Endothelial cell (in vitro differentiated cells): Measurements from ENCODE around the gene PAFAH1B1. TPM values are rescaled to one million over a fixed set of nuclear protein-coding genes. Genes with fewer than 3 reads are reported as not detected.

Experiments
- DNase-seq: peaks from one replicate; pipeline ENCODE4 v3.0.0; 2021; ENCODE audit warnings: low spot score
- H3K27ac Mint-ChIP-seq: one replicate; pipeline ENCODE4 v1.8.0; 2021; ENCODE audit warnings: mixed read lengths, inconsistent platforms; ENCODE audit not compliant: unreplicated experiment
- H3K27me3 Mint-ChIP-seq: one replicate; pipeline ENCODE4 v1.8.0; 2021; ENCODE audit warnings: mild to moderate bottlenecking, moderate library complexity, mixed read lengths, inconsistent platforms; ENCODE audit not compliant: unreplicated experiment
- H3K36me3 Mint-ChIP-seq: one replicate; pipeline ENCODE4 v1.8.0; 2021; ENCODE audit warnings: mild to moderate bottlenecking, low read depth, mixed read lengths, inconsistent platforms; ENCODE audit not compliant: unreplicated experiment
- H3K4me1 Mint-ChIP-seq: one replicate; pipeline ENCODE4 v1.8.0; 2021; ENCODE audit warnings: mild to moderate bottlenecking, mixed read lengths, inconsistent platforms; ENCODE audit not compliant: unreplicated experiment
- H3K4me3 Mint-ChIP-seq: one replicate; pipeline ENCODE4 v1.8.0; 2021; ENCODE audit warnings: mild to moderate bottlenecking, mixed read lengths, inconsistent platforms; ENCODE audit not compliant: unreplicated experiment
- H3K9me3 Mint-ChIP-seq: one replicate; pipeline ENCODE4 v1.8.0; 2021; ENCODE audit warnings: mixed read lengths, inconsistent platforms; ENCODE audit not compliant: unreplicated experiment
- CTCF ChIP-seq: fragments of 200-600 bp; sonication (generic); IDR thresholded peaks from one replicate; pipeline ENCODE4 v1.5.0; 2021; ENCODE audit warnings: antibody characterized with exemption; ENCODE audit not compliant: unreplicated experiment
- total RNA-seq: library from RNA; stranded (reverse); fragmentation: NEBNext Ultra II Directional; extraction: Animal tissue kit (Norgen Biotek cat#: 25700); gene quantifications from one replicate; pipeline ENCODE4 v1.2.1, GENCODE V29; 2021; ENCODE audit not compliant: unreplicated experiment

PAFAH1B1 gene
- total RNA-seq, 1 donor from 2014 or later, result 141 TPM

DNA sequence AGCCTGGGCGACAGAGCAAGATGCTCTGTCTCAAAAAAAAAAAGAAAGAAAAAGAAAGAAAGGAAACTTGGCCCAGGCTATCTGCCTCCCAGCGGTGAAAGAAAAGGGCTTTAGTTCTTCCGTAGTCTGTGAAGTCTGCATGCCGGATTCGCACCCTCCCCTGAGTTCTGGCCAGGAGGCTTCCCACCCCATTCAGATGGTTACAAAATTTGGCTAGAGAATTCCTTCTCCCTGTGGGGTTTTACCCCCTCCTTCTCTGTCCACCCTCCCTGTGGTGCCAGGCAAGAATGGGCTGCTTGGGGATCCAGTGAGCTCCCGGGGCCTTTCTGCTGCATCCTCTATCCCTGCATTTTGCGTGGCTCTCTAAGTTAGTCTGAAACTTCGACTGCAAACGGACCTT is 37.8 kb downstream of the PAFAH1B1 start:
- Mint-ChIP-seq H3K4me1 (peaks cover 34% of the 10 kb centered on the region), H3K27ac (peak overlapping the region; percentile 19), H3K4me3 (no peak overlapping the region), H3K9me3 (no peaks in the 10 kb centered on the region), H3K27me3 (peaks cover 1% of the 10 kb centered on the region), H3K36me3 (peaks cover 6% of the 10 kb centered on the region)
- DNase-seq, result no peak
- no peak for TF ChIP-seq CTCF

DNA sequence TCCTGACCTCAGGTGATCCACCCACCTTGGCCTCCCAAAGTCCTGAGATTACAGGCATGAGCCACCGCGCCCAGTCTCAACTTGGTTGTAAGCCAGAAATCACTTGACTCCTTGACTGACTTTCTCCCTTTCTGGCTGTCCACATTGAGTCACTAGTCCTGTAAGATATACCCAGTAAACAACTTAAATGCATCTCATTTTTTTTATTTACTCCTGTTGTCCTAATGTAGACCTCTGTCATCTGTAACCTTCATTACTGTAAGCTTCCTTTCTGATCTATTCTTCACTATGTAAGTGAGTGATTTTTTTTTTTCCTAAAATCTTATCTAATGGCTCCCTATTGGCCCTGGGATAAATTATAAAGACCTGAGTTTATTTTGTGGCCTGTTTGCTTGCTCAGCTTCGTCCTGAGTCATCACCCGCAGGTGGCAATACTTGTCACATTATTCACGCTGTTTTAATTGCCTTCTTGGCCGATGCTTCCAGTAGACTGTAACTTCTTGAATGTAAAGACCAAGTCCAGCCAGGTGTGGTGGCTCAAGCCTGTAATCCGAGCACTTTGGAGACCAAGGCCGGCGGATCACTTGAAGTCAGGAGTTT is 41.0 kb downstream of the PAFAH1B1 start:
- no peak overlapping the region for H3K27ac Mint-ChIP-seq

GRCh38 chr17:2635241-2635640 is 41.8 kb downstream of the PAFAH1B1 start:
- Mint-ChIP-seq H3K9me3 (no peaks in the 10 kb centered on the region), H3K27me3 (peaks cover 2% of the 10 kb centered on the region), H3K4me3 (no peak overlapping the region), H3K27ac (no peak overlapping the region), H3K4me1 (peaks cover 12% of the 10 kb centered on the region), H3K36me3 (peaks cover 7% of the 10 kb centered on the region)
- DNase-seq, result no peak
- no peak for TF ChIP-seq CTCF

More for the DNA sequence above, 41.0 kb downstream of the PAFAH1B1 start:
- peaks cover 2% of the 10 kb centered on the region for H3K27me3 Mint-ChIP-seq
- no peak for DNase-seq
- H3K4me3 Mint-ChIP-seq, result no peak overlapping the region
- peaks cover 7% of the 10 kb centered on the region for H3K36me3 Mint-ChIP-seq
- peaks cover 20% of the 10 kb centered on the region for H3K4me1 Mint-ChIP-seq
- TF ChIP-seq CTCF, result no peak
- no peaks in the 10 kb centered on the region for H3K9me3 Mint-ChIP-seq

DNA sequence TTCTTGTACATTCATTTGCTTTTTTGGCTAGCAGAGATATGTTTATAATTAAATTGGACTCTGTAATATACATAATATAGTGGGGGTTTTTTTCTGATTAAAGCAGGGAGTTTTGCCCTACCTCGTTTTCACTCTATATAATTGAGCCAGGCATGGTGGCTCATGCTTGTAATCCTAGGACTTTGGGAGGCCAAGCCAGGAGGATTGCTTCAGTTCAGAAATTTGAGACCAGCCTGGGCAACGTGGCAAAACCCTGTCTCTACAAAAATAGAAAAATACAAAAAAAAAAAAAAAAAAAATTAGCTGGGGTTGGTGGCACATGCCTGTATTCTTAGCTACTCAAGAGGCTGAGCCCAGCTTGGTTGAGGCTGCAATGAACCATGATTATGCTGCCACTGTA is 42.2 kb downstream of the PAFAH1B1 start:
- Mint-ChIP-seq H3K4me3 (no peak overlapping the region), H3K9me3 (no peaks in the 10 kb centered on the region), H3K27ac (no peak overlapping the region), H3K36me3 (peaks cover 7% of the 10 kb centered on the region), H3K4me1 (peaks cover 8% of the 10 kb centered on the region), H3K27me3 (peaks cover 2% of the 10 kb centered on the region)
- no peak for TF ChIP-seq CTCF
- DNase-seq, result no peak

DNA sequence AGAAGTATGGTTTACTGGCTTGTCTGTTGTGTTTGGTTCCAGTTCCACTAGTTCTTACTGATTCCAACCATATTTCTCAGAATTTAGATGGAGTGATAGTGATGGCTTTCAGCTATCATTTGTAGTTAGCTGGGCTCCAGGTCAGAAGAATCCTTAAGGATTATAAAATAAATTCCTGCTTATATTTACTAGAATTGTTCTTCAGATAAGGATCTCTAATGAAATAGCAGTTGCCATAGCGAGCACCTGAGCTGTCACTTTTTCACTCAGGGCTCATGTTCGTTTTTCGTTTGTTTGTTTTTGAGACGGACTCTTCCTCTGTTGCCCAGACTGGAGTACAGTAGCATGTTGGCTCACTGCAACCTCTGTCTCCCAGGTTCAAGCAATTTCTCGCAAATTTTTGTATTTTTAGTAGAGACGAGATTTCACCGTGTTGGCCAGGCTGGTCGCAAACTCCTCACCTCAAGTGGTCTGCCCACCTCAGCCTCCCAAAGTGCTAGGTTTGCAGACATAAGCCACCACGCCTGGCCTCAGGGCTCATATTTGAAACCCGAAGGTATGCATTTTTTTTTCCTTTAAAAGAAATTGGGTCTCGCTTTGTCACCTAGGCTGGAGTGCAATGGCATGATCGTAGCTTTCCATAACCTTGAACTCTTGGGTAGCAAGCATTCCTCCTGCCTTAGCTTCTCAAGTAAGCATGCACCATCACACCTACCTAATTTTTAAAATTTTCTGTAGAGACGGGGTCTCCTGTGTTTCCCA is 42.9 kb downstream of the PAFAH1B1 start:
- H3K9me3 Mint-ChIP-seq, result no peaks in the 10 kb centered on the region
- H3K27ac Mint-ChIP-seq, result peak overlapping the region; percentile 61
- H3K4me3 Mint-ChIP-seq, result no peak overlapping the region
- TF ChIP-seq CTCF, result no peak
- H3K27me3 Mint-ChIP-seq, result peaks cover 2% of the 10 kb centered on the region
- H3K4me1 Mint-ChIP-seq, result peaks cover 5% of the 10 kb centered on the region
- peaks cover 7% of the 10 kb centered on the region for H3K36me3 Mint-ChIP-seq
- DNase-seq, result no peak
